ENCODE results near the gene ZNF774. TPM values are rescaled to one million over a fixed set of nuclear protein-coding genes. Genes with fewer than 3 reads are reported as not detected.

ZNF774 gene
- total RNA-seq, 3 donors from 2014 or later (not counting 1 experiment from before 2014, with no cell fraction given) = 0.34 to 0.70 (median 0.47) TPM

DNA sequence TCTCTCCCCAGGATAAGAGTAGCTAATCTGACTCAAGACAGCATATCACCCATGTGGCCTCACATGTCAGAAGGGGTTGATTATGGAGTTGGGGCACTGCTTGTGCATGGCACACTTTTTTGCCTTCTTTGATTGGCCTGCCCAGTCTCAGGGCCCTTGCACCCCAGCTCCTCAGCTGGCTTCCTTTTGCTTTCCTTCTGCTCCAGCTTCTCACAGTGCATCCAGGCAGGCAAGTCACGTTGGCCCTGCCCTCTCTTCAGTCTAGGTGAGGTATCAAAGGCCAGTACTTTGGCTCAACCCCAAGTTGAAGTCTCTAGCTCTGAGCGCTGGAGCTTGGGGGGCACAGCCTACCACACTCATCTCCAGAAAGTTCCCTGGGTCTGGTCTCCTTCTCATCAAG is 44.4 kb upstream of the ZNF774 start:
- peaks cover 12% of the 10 kb centered on the region for H3K4me1 ChIP-seq (ENCODE audit: control insufficient read depth, insufficient read depth, low read length)
- H3K4me3 ChIP-seq (ENCODE audit: low read length) = no peak overlapping the region
- intact Hi-C loops (cut with micrococcal nuclease) = no loop called here
- TF ChIP-seq, protein P1, sequence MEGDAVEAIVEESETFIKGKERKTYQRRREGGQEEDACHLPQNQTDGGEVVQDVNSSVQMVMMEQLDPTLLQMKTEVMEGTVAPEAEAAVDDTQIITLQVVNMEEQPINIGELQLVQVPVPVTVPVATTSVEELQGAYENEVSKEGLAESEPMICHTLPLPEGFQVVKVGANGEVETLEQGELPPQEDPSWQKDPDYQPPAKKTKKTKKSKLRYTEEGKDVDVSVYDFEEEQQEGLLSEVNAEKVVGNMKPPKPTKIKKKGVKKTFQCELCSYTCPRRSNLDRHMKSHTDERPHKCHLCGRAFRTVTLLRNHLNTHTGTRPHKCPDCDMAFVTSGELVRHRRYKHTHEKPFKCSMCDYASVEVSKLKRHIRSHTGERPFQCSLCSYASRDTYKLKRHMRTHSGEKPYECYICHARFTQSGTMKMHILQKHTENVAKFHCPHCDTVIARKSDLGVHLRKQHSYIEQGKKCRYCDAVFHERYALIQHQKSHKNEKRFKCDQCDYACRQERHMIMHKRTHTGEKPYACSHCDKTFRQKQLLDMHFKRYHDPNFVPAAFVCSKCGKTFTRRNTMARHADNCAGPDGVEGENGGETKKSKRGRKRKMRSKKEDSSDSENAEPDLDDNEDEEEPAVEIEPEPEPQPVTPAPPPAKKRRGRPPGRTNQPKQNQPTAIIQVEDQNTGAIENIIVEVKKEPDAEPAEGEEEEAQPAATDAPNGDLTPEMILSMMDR (IDR thresholded peaks at IDR 0.05) = no peak
- 95% methylated on average over 2 of the region's 2 CpGs for WGBS (ENCODE audit: insufficient coverage)
- H3K36me3 ChIP-seq (ENCODE audit: control insufficient read depth, insufficient read depth, low read length) = no peaks in the 10 kb centered on the region
- no peak overlapping the region for H3K27ac ChIP-seq (ENCODE audit: low read length)
- peaks cover 2 to 4% of the 10 kb centered on the region in 2 donors for H3K27me3 Mint-ChIP-seq (ENCODE audit: low read depth in 2 of 2)
- peaks cover 19 to 24% of the 10 kb centered on the region in 2 donors for H3K4me1 Mint-ChIP-seq
- H3K4me3 Mint-ChIP-seq = no peak overlapping the region
- no peaks in the 10 kb centered on the region for H3K36me3 Mint-ChIP-seq
- H3K9me3 ChIP-seq (ENCODE audit: control insufficient read depth, insufficient read depth, low read length) = no peaks in the 10 kb centered on the region
- ATAC-seq (no peak), DNase-seq (no peak)
- no peaks in the 10 kb centered on the region for H3K9me3 Mint-ChIP-seq
- H3K27ac Mint-ChIP-seq = no peak overlapping the region
- no peaks in the 10 kb centered on the region for H3K27me3 ChIP-seq (ENCODE audit: control insufficient read depth, insufficient read depth, low read length)

DNA sequence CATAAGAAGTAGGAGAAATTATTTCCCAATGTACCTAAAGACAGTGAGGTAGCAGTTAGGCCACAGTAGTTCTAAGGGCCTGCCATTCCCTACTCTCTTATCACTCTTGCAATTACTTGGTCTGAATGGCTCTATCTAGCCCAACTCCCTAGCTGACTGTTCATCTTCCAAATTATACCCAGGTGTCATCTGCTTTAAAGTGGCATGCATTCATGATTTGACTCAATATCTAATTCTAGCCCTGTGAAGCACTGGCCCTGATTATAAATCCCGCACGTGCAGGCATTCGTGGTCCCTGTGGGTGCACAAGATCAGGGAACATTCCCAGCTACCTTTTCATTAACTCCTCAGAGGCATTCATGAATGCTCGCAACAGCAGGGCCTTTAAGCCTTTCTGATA is 43.1 kb upstream of the ZNF774 start:
- H3K27ac Mint-ChIP-seq = no peak overlapping the region
- Histone ChIP-seq H3K4me3 (ENCODE audit: low read length) (no peak overlapping the region), H3K9me3 (ENCODE audit: control insufficient read depth, insufficient read depth, low read length) (no peaks in the 10 kb centered on the region), H3K27me3 (ENCODE audit: control insufficient read depth, insufficient read depth, low read length) (no peaks in the 10 kb centered on the region), H3K4me1 (ENCODE audit: control insufficient read depth, insufficient read depth, low read length) (peaks cover 12% of the 10 kb centered on the region), H3K36me3 (ENCODE audit: control insufficient read depth, insufficient read depth, low read length) (no peaks in the 10 kb centered on the region), H3K27ac (ENCODE audit: low read length) (no peak overlapping the region)
- intact Hi-C loops (cut with micrococcal nuclease) = no loop called here
- WGBS (ENCODE audit: insufficient coverage) = 97% methylated on average over 4 of the region's 4 CpGs
- no peaks in the 10 kb centered on the region for H3K9me3 Mint-ChIP-seq
- no peak overlapping the region for H3K4me3 Mint-ChIP-seq
- no peak for ATAC-seq
- TF ChIP-seq, protein P1 (IDR thresholded peaks at IDR 0.05) = no peak
- DNase-seq = no peak
- H3K36me3 Mint-ChIP-seq = no peaks in the 10 kb centered on the region
- H3K4me1 Mint-ChIP-seq = peaks cover 19 to 24% of the 10 kb centered on the region in 2 donors
- H3K27me3 Mint-ChIP-seq (ENCODE audit: low read depth in 2 of 2) = peaks cover 8 to 16% of the 10 kb centered on the region in 2 donors

DNA sequence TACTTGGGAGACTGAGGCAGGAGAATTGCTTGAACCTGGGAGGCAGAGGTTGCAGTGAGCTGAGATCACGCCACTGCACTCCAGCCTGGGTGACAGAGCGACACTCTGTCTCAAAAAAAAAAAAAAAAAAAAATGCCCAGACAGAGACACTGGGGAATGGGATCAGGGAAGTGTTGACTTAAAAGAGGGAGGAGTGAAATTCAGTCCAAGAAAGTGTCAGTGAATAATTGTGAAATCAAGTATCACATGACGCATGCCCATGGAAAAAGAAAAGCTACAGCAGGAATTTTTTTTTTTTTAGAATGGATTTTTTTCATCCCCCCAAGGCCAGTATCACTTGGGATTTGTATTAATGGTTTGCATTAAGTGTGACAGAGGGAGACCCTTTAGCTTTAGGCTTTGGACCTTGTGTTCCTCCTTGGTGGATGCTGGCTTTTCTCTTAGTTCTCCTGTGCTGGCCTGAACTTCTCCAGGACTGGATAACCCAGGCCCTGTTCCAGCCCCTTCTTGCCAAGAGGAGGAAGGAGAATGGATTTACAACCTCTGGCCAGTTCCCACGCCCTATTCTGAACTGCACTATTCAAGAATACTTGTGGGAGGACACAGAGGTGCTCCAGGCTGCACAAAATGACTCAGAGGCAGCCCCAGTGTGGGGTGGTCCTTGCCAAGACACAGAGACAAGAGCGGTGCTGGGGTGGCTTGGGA is 36.7 kb upstream of the ZNF774 start:
- peaks cover 7 to 8% of the 10 kb centered on the region in 2 donors for H3K4me1 Mint-ChIP-seq
- H3K27me3 ChIP-seq (ENCODE audit: control insufficient read depth, insufficient read depth, low read length) = no peaks in the 10 kb centered on the region
- DNase-seq = no peak
- H3K27ac Mint-ChIP-seq = no peak overlapping the region
- no peaks in the 10 kb centered on the region for H3K36me3 Mint-ChIP-seq
- no peak overlapping the region for H3K27ac ChIP-seq (ENCODE audit: low read length)
- ATAC-seq = no peak
- TF ChIP-seq, protein P1 (IDR thresholded peaks at IDR 0.05) = no peak
- H3K27me3 Mint-ChIP-seq (ENCODE audit: low read depth in 2 of 2) = peaks cover 13 to 16% of the 10 kb centered on the region in 2 donors
- intact Hi-C loops (cut with micrococcal nuclease) = no loop called here
- H3K9me3 Mint-ChIP-seq = no peaks in the 10 kb centered on the region
- no peak overlapping the region for H3K4me3 Mint-ChIP-seq
- WGBS (ENCODE audit: insufficient coverage) = 92% methylated on average over 4 of the region's 5 CpGs
- no peaks in the 10 kb centered on the region for H3K9me3 ChIP-seq (ENCODE audit: control insufficient read depth, insufficient read depth, low read length)
- H3K4me3 ChIP-seq (ENCODE audit: low read length) = no peak overlapping the region
- H3K36me3 ChIP-seq (ENCODE audit: control insufficient read depth, insufficient read depth, low read length) = no peaks in the 10 kb centered on the region
- H3K4me1 ChIP-seq (ENCODE audit: control insufficient read depth, insufficient read depth, low read length) = peaks cover 4% of the 10 kb centered on the region

DNA sequence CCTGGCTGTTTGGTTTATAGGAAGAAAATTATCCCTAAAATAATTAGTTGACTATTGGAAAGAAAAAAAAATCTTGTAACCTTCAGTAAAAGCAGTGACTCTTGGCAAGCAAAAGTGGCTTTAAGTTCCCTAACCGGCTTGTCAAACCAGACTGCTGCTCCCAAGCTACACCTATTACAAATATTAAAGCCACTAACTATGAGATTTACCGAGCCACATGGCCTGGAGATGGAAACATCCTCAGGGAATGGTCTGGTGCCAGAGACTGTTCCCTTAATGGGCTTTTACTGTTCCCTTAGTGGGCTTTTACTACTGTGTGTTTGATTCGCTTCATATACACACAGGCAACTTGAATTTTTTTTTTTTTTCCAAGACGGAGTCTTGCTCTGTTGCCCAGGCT is 35.9 kb upstream of the ZNF774 start:
- ATAC-seq = no peak
- Mint-ChIP-seq H3K9me3 (no peaks in the 10 kb centered on the region), H3K27me3 (ENCODE audit: low read depth in 2 of 2) (peaks cover 13 to 16% of the 10 kb centered on the region in 2 donors), H3K27ac (no peak overlapping the region), H3K4me1 (peaks cover 8 to 9% of the 10 kb centered on the region in 2 donors), H3K4me3 (no peak overlapping the region), H3K36me3 (no peaks in the 10 kb centered on the region)
- peaks cover 4% of the 10 kb centered on the region for H3K4me1 ChIP-seq (ENCODE audit: control insufficient read depth, insufficient read depth, low read length)
- H3K9me3 ChIP-seq (ENCODE audit: control insufficient read depth, insufficient read depth, low read length) = no peaks in the 10 kb centered on the region
- TF ChIP-seq, protein P1 (IDR thresholded peaks at IDR 0.05) = no peak
- WGBS (ENCODE audit: insufficient coverage) = 98% methylated on average over 4 of the region's 4 CpGs
- intact Hi-C loops (cut with micrococcal nuclease) = no loop called here
- H3K4me3 ChIP-seq (ENCODE audit: low read length) = no peak overlapping the region
- H3K27ac ChIP-seq (ENCODE audit: low read length) = no peak overlapping the region
- no peak for DNase-seq
- no peaks in the 10 kb centered on the region for H3K27me3 ChIP-seq (ENCODE audit: control insufficient read depth, insufficient read depth, low read length)
- H3K36me3 ChIP-seq (ENCODE audit: control insufficient read depth, insufficient read depth, low read length) = no peaks in the 10 kb centered on the region

Measured in natural killer cell (primary cell).